Osteoblast (primary cell): Measurements from ENCODE around the gene DYSF. TPM values are rescaled to one million over a fixed set of nuclear protein-coding genes. Genes with fewer than 3 reads are reported as not detected.

Experiments used
- DNase-seq: peaks from one replicate; pipeline ENCODE4 v3.0.0; 2011; ENCODE audit warnings: low spot score, mixed read lengths; ENCODE audit not compliant: insufficient read length; ENCODE audit errors: missing footprints
- H2AFZ ChIP-seq: 2 replicates; pipeline ENCODE4 v1.6.0; 2011; ENCODE audit warnings: mild to moderate bottlenecking, low read length
- H3K27ac ChIP-seq: 2 replicates; pipeline ENCODE4 v1.5.1; 2011; ENCODE audit warnings: mild to moderate bottlenecking, low read depth, low read length, moderate library complexity
- H3K27me3 ChIP-seq: 2 replicates; pipeline ENCODE4 v1.6.0; 2012; ENCODE audit warnings: mild to moderate bottlenecking, control low read depth, inconsistent platforms, low read length, moderate library complexity; ENCODE audit not compliant: insufficient read depth
- H3K36me3 ChIP-seq: 2 replicates; pipeline ENCODE4 v1.5.1; 2011; ENCODE audit warnings: mild to moderate bottlenecking, low read length, control low read depth, moderate library complexity; ENCODE audit not compliant: insufficient read depth
- H3K4me1 ChIP-seq: 2 replicates; pipeline ENCODE4 v1.5.1; 2011; ENCODE audit warnings: mild to moderate bottlenecking, low read length, control low read depth, moderate library complexity; ENCODE audit not compliant: insufficient read depth
- H3K4me2 ChIP-seq: 2 replicates; pipeline ENCODE4 v1.6.0; 2011; ENCODE audit warnings: mild to moderate bottlenecking, low read length; ENCODE audit not compliant: insufficient read depth
- H3K4me3 ChIP-seq: fragments of 200-600 bp; sonication (generic); 3 replicates; pipeline ENCODE4 v1.5.1; 2012; ENCODE audit warnings: mild to moderate bottlenecking, low read length, inconsistent platforms; ENCODE audit not compliant: insufficient read depth
- H3K79me2 ChIP-seq: 2 replicates; pipeline ENCODE4 v1.6.0; 2012; ENCODE audit warnings: mild to moderate bottlenecking, low read length, control low read depth, inconsistent platforms; ENCODE audit not compliant: insufficient read depth
- H3K9me3 ChIP-seq: 2 replicates; pipeline ENCODE4 v1.5.1; 2011; ENCODE audit warnings: low read depth, low read length, control low read depth
- H4K20me1 ChIP-seq: 2 replicates; pipeline ENCODE4 v1.6.0; 2012; ENCODE audit warnings: mild to moderate bottlenecking, low read length, control low read depth; ENCODE audit not compliant: insufficient read depth
- CTCF ChIP-seq: IDR thresholded peaks from 2 replicates; pipeline ENCODE4 v1.5.1; 2011; ENCODE audit warnings: mild to moderate bottlenecking, low read depth, low read length, moderate library complexity; ENCODE audit errors: extremely low read depth
- total RNA-seq: library from RNA; depleted of rRNA; stranded (reverse); fragments of >200 nt; gene quantifications from 2 replicates; pipeline ENCODE4 v1.2.3, GENCODE V29; 2012

DYSF gene
- total RNA-seq, 1 donor = 4.3 TPM

DNA sequence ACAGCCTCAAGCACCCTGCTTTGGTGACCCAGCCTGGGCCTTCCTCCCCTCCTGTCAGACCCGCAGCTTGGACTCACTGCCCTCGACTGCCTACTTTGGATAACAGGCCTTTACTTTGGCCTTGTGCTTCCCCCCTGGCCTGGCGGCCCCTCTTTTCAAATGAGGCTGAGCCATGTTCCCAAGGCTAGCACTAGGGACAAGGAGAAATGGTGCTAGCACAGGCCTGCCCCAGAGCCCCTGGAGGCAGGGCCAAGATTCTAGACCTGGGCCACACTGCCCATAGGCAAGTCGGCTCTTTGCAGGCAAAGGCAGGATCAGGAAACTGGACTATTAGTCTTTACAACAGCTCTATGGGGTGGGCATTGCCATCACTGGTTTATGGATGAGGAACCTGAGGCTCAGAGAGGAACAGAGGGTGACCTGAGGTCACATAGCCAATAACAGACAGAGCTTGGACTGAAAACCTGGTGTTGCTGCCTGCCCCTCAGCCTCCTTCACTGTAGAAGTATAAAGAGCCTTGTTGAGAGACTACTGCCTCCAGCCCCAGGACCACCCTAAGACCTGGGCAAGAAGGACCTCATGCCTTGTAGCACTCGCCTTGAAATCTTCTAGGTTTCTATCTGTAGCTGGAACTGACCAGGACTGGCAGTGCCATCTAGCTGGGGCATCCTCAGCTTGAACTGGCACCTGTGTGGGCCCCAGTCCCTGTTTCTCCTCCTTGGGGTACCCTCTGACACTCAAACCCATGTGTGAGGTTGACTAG, 266.3 kb downstream of the DYSF start:
- Histone ChIP-seq H3K27me3 (peaks cover 11% of the 10 kb centered on the region), H3K4me1 (peaks cover 39% of the 10 kb centered on the region), H3K27ac (no peak overlapping the region)

GRCh38 chr2:71720283-71720560, 266.9 kb downstream of the DYSF start:
- H3K36me3 ChIP-seq = no peaks in the 10 kb centered on the region
- no peak for DNase-seq
- H3K9me3 ChIP-seq = peaks cover 4% of the 10 kb centered on the region
- H3K27ac ChIP-seq = no peak overlapping the region
- no peak for TF ChIP-seq CTCF
- peaks cover 35% of the 10 kb centered on the region for H3K4me1 ChIP-seq
- H2AFZ ChIP-seq = no peak overlapping the region
- H4K20me1 ChIP-seq = no peaks in the 10 kb centered on the region
- H3K4me2 ChIP-seq = no peak overlapping the region
- no peaks in the 10 kb centered on the region for H3K79me2 ChIP-seq
- peaks cover 11% of the 10 kb centered on the region for H3K27me3 ChIP-seq
- H3K4me3 ChIP-seq = no peak overlapping the region

More for the DNA sequence above, 266.3 kb downstream of the DYSF start:
- H3K4me3 ChIP-seq = no peak overlapping the region
- no peaks in the 10 kb centered on the region for H4K20me1 ChIP-seq
- no peaks in the 10 kb centered on the region for H3K36me3 ChIP-seq
- no peak for TF ChIP-seq CTCF
- no peaks in the 10 kb centered on the region for H3K79me2 ChIP-seq
- no peaks in the 10 kb centered on the region for H3K9me3 ChIP-seq
- H3K4me2 ChIP-seq = no peak overlapping the region
- no peak overlapping the region for H2AFZ ChIP-seq
- DNase-seq = no peak

GRCh38 chr2:71720596-71721361, 267.4 kb downstream of the DYSF start:
- Histone ChIP-seq H3K27me3 (peaks cover 8% of the 10 kb centered on the region), H3K4me2 (peak overlapping the region; percentile 6), H3K27ac (no peak overlapping the region), H3K79me2 (no peaks in the 10 kb centered on the region), H3K9me3 (peaks cover 4% of the 10 kb centered on the region), H3K4me3 (no peak overlapping the region), H4K20me1 (no peaks in the 10 kb centered on the region), H2AFZ (no peak overlapping the region), H3K36me3 (no peaks in the 10 kb centered on the region), H3K4me1 (peaks cover 35% of the 10 kb centered on the region)
- DNase-seq = no peak
- no peak for TF ChIP-seq CTCF

DNA sequence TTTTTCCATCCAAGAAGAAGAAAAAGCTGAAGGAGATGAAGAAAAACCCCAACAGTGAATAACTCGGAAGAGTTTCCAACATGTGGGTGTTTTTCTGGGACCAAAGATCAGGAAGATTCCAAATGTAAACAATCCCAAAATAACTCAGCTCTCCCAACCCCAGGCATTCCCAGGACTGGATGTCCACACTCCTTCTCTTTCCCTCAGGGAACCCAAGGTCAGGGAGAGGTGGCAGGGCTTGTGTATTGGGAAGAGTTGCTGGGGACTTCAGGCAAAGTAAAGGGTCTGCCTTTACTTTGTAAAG, 268.0 kb downstream of the DYSF start:
- Histone ChIP-seq H3K4me2 (no peak overlapping the region), H4K20me1 (no peaks in the 10 kb centered on the region), H3K4me3 (no peak overlapping the region), H2AFZ (no peak overlapping the region), H3K79me2 (no peaks in the 10 kb centered on the region), H3K4me1 (peaks cover 32% of the 10 kb centered on the region), H3K9me3 (peaks cover 4% of the 10 kb centered on the region), H3K36me3 (no peaks in the 10 kb centered on the region), H3K27ac (no peak overlapping the region), H3K27me3 (peaks cover 4% of the 10 kb centered on the region)
- peak; percentile 85 for DNase-seq
- no peak for TF ChIP-seq CTCF
